ENCODE data around the gene TGFBRAP1.

The TGFBRAP1 gene

DNA sequence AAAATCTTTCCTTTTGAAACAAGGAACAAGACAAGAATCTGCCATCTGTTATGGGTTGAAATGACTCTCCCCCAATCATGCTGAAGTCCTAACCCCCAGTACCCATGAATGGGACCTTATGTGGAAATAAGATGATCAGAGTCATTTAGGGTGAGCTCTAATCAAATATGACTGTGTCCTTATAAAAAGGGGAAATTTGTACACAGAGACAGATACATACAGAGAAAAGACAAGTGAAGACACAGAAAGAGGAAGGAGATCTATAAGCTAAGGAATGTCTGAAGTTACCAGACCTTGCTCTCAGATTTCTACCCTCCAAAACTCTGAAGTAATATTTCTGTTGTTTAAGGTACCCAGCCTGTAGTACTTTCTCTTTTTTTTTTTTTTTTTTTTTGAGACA lies 15.7 kb downstream of the TGFBRAP1 start:
- no peak for DNase-seq

DNA sequence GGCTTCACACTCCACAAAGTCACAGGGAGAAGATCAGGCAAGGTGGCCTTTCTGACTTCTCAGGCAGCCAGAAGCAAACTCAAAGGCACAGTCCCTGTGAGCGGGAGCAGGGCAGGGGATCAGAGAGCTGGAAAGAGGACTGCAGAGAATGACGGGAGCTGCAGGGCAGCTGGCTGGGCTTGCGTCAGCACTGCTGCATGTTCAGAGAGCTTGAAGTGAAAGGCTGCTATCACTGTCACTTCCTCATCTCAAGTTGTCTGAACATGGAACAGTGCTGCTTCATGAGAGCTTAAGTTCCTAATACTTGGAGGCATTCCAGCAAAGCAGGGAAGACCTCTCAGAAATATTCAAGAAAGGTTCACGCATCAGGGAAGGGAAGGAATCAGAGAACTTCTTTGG lies 20.4 kb downstream of the TGFBRAP1 start:
- DNase-seq = no peak

DNA sequence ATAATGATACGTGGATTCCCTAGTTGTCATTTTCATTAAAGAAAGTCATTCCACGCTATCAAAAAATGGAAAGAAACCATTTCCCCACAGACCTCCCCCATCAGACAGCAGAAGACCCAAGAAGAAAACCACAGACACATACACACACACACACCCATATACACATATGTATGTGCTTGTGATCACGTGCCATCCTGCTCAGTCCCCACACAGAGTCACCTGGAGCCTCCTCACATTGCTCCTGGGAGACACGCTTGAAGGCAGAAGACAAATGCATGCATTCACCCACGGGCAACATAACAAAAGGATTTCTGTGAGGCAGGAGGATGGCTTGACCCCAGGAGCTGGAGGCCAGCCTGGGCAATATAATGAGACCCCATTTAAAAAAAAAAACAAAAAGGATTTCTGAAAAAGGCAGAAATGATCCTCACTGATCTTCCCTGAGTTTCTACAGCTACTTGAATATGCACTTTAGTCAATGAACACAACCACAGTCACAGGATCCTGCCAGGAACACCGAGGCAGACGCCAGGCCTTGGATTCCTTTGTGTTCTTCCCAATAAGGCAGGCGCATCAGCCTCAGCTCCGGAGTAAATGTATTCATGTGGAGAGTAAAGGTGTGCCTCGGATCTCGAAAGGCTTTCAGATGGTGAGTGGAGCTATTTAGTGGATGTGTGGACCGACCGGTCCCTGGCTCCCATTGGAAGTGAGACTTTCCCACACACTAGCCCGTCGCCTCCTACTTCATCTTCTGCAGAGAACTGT lies 21.0 kb downstream of the TGFBRAP1 start:
- no peak for DNase-seq

DNA sequence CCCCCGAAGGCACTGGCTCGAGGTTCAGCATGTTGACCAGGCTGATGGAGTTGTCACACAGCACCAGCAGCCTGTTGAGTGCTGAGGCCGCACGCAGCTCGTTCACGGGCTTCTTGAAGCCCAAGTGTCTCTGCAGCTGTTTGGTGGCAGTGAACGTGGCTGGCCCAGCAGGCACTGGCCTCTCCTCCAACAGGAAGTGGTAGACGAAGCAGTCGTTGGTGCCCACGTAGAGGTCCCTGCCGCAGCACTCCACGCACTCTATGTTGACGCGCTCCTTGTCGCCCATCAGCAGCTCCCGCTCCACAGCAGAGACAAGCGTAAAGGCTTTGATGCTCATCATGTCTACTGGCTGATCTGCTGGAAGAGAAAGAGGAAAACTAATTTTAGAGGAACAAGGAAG lies 21.6 kb downstream of the TGFBRAP1 start:
- no peak for DNase-seq

DNA sequence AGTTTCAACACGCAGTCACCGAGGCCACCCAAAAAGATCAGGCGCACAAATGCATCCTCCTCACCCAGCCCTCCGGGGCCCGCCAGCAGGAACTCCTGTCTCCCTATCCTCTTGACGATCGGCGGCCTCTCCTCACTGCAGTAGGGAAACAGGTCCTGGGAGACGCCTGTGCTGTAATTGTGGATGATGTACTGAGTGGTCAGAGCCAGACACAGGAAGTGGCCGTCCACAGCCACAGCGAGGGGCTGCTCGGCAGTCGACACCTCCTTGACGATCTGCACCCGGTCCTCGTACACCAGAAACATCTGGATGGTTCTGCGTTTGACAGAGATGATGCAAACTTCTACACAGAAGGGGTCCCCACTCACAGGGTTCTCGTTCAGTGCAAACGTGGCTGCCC lies 22.0 kb downstream of the TGFBRAP1 start:
- no peak for DNase-seq

DNA sequence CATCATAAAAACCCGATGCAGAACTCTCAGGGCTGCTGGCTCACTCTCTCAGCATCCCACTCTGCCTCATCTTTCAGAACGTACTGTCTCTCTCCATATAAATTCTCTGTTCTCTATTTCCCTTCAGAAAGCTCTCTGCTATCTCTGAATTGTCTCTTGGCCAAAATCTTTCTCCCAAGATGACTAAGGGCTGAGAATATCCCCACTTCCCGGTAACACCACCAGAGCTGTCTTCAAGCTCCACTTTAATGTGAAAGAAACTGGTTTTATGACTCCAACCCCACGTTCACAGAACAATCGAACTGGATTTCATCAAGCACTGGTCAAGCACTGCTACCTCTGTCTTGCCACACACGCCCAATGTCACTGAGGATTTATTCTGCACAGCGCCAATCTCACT lies 22.4 kb downstream of the TGFBRAP1 start:
- DNase-seq = no peak

DNA sequence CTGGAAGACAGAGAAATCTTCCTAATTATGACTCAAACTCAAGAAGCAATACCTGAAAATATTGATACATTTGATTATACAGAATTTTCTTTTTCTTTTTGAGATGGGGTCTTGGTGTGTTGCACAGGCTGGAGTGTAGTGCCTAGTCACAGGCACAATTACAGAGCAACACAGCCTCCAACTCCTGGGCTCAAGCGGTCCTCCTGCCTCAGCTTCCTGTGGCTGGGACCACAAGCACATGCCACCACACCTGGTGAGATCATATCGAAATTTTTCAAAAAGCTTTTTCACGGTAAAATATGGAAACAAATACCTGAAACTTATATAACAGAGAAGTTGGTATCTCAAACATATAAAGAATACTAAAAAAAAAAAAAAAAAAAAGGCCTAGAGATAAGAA lies 27.9 kb downstream of the TGFBRAP1 start:
- DNase-seq = no peak

DNA sequence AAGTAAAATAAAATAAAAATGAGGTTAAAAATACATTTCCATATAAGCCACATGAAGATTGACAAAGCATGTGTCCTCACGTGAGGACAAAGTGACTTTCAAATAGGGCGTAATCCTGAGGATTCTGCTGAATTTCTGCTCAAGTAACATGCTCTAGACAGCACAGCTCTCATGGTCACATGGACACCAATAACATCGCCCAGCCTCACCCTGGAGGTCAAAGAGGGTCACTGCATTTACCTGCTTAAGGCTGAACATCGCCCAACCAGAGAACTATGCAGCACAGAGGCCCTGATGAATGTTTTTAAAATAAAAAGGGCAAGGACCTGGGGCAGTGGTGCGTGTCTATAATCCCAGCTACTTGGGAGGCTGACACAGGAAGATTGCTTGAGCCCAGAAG lies 30.2 kb downstream of the TGFBRAP1 start:
- no peak for DNase-seq

DNA sequence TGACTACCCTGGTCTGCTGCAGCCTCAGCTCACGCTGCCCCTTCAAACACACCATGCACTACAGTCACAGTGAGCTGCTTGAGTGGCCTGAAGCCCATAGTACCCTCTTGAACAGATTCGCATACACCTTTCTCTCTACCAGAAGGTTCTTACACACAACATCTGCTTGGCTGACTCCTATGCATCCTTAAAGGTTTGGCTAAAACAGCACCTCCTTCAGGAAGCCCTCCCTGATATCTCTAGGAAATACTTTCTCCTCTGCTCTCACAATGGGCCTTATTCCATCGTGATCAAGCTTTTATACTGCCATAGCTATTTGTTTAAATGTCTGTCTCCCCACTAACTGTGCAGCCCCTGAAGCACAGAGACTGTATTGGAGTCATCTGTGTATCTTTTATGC lies 31.5 kb downstream of the TGFBRAP1 start:
- DNase-seq = no peak

DNA sequence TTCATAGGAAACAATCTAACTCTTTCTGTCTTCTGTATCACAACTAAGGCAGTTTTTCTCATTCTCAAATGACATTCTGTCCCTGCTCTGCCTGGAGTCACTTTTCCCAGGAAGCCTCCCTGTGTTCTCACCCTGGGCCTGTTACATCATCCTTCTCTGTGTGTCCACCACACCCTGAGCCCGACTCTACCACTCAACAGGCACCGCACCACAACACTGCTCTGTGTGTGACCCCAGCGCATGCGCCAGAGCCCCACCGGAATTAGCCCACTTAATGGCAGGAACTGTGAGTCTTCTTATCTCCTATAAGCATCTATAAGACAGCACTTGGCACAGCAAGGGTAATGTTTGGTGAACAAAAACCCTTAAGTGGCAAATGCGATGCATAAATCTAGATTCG lies 32.3 kb downstream of the TGFBRAP1 start:
- DNase-seq = no peak

DNA sequence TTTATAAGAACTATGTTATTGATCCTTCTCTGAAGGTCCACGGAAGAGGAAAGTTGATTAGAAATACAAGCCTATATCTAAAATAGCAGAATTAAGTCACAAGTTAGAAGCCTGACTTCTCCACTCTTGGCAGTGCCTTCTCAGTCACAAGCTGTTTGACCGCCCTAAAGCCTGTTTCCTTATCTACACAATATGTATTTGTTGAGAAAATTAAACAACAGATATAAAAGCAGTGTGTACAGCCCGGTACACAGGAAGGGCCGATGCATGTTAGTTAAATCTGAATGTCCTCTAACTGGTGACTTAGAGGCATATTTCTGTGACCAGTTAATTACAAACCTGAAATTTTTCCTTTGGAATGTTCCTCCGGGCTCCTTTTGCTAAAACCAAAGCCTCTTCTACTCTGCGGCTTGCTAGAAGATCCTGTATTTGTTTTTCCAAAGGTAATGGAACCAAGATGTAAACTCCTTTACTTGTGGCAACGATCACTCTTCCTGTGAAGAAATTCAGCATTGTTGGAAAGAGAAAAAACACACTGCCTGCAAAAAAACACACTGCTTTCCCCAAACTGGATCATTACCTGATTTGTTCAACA lies 33.4 kb downstream of the TGFBRAP1 start:
- DNase-seq = no peak

DNA sequence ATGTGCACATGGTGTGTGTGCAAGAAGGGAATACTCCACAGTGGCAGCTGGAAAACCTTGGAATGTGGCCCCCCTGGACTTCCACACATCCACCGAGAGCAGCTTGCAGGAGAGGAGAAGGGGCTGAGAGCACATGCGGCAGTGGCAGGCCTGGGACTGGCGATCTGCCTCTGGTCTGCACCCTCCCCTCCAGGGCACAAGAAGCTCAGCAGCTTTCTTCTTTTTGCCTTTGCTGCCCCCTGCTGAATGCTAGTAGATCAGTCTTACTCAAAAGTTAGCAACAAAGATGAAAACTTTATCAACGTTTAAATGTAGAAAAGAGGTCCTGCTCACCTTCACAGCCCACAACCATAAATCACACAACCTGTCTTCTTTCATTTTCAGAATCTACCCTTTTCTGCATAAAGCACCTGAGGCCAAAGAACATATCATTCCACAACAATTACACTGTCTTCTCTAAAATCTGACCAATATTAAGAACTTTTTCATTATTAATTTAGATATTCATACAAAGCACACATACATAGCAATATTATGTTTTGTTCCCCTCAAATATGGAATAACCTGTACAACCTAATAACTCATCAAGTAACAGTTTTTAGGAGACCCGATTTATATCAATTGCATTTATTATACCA lies 34.6 kb downstream of the TGFBRAP1 start:
- DNase-seq = no peak

DNA sequence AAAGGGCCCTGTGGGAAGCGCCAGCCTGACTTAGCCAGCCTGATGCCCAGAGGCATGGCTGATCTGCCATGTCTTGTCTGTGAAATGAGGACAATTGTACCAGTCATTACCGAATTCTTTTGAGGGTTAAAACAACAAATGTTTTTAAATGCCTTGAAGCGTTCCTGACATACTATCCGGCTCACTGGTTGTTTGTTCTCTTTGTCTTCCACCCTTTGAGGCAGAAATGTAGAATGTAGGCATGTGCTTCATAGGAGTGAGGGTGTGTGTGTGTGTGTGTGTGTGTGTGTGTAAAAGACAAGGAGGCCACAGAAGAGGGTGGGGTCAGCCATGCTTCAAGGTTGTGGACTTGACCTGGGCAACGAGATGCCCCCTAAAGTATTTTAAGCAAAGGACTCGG lies 35.5 kb downstream of the TGFBRAP1 start:
- DNase-seq = no peak

DNA sequence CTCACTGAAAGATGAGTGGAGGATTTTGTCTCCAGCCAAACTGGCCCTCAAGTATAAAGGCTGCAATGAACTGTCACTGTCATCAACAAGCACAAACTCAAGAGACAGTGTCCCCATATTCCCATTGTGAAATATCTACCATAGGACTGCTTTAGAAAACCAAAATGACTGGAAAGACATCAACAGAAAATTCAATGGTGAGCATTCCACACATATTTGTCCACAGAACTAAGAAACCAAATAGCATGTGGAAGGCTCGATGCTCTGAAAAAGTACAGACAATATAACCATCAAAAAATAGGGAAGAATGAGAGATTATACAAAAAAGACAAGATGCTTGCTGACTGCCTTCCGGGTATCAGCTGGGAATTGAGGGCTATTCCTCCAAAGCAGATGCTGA lies 37.6 kb downstream of the TGFBRAP1 start:
- no peak for DNase-seq

DNA sequence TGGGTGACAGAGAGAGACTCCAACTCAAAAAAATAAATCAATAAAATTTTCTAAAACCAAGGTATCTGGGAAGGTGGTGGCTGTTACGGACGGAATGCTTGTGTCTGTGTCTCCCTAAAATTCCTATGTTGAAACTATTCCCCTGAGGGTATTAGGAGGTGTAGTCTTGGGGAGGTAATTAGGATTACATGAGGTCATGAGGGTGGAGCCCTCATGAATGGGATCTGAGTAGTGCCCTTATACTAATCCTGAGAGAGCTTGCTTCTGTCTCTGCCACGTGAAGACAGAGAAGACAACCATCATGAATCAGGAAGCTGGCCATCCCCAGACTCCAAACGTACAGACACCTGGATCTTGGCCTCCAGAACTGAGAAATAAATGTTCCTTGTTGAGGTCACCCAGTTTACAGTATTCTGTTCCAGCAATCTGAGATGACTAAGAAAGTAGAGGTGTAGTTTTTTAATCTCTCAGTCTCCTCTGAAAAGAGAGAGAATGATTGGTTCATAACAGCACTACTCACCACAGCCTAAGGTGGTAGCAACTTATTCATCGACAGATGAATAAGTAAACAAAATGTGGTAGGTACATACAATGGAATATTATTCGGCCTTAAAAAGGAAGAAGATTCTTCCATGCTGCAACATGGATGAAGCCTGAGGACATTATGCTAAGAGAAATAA lies 38.4 kb downstream of the TGFBRAP1 start:
- no peak for DNase-seq

DNA sequence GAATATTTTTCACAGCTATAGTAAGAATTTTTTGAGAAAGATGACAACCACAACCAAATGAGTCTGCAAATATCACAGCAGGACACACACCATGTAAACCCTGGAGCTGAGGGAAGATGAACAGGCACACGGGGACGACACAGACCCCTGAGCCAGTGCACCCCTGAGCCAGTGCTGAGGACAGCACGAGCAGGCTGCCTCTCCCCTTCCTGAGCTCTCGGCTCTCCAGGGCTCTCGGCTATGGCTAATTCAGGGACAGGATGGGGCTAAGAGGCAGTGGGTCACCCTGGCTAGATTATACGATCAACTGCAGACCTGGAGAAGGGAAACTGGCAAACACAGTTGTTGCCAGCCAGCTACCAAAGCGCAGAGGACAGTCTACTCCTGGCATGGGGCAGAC lies 41.4 kb downstream of the TGFBRAP1 start:
- DNase-seq = no peak

DNA sequence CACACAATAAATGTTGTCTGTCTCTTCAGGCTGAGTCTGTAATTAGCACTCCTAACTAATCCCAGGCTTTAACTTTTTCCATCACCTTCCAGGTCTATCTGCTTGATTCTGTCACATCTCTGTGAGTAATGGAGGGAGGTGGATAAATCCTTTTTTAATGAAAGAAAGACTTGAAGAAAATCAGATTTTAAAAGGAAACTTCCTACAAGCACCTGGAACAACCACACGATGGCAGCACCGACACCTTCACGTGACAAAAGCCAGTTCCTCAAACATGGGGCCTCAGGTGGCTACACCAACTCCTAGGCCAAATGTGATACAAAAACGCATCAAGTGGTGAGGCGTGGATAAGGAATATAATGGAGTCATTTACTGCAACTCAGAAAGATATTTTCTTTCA lies 41.8 kb downstream of the TGFBRAP1 start:
- DNase-seq = no peak

DNA sequence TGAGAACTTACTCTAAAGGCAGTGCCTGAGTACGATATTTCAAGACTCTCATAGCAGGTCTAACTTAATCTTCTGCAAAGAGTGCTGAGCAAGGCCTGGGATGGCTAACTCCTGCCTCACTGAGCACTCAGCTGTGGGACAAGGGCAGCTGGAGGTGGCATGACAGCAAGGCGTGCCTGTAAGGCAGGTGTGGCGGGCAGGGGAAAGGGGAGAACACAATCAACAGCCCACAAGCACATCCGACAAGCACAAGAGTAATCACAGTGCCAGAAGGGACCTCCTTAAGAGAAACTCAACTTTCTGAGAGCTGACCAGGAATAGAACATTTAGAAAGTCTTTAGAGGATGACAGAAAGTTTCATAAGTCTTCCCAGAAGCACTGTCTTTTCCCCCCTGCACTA lies 46.0 kb downstream of the TGFBRAP1 start:
- DNase-seq = no peak

DNA sequence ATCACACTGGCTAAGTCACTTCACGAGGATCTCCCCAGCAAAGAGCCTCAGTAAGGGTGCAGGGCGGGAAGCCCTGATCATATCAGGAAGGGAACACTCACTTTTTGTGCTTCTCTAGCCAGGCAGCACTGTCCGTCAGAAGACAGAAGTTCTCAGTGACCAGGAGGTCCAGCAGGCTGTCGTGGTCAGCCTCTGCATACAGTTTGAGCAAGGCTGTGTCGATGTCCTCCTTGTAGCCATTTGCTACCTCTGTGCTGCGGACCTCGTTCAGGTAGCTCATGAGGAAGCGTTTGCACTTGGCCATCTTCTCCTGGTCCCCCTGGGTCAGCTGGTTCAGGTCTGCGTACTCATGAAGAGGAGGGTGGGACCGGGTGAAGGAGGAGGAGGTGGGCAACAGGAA lies 49.3 kb downstream of the TGFBRAP1 start:
- DNase-seq = no peak

DNA sequence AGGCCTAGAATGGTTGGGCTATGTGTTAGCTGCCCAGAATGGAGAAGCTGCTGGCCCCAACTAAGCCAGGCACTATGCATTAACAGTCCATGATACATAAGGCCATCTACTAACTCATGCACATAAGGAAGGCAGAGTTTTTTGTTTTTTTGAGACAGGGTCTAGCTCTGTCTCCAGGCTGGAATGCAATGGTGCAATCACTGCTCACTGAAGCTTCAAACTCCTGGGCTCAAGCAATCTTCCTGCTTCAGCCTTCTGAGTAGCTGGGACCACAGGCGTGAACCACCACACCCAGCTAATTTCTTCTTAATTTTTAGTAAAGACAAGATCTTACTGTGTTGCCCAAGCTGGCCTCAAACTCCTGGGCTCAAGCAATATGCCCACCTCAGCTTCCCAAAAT lies 50.4 kb downstream of the TGFBRAP1 start:
- no peak for DNase-seq

DNA sequence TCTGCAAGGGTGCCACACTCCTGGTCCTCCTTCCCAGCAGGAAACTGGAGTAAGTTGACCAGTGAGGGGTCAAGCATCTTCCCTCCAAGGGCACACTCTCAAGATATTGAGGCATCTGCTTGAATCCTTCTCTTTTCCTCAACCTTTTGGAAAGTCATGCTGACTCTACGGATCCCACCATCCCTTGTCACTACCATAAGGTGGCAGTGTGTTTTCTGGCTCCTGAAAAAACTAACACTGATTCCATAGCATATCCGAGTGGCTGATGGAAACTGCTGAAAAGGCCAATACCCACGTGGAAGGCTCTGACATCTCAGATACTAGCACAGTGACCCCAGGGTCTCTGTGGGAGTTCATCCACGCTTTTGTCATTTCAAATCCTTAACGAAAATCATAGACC lies 50.9 kb downstream of the TGFBRAP1 start:
- no peak for DNase-seq

DNA sequence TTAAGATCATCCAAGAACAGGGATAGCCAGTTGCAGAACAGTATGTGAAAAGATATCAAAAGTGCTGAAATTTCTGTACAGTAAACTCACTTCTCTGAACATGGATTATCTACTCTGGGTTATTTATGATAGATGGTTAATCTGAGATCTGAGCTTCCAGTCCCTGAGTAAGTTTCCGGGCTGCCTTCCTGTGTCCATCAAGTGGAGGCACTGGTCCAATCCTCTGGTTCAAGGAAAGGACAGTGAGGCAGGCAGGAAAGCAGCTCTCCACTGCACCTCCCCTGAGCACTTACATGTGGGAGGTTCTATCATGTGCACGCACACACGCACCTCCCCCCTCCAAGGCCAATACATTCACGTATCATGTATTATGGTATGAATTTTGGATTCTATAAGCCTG lies 55.5 kb downstream of the TGFBRAP1 start:
- no peak for DNase-seq

DNA sequence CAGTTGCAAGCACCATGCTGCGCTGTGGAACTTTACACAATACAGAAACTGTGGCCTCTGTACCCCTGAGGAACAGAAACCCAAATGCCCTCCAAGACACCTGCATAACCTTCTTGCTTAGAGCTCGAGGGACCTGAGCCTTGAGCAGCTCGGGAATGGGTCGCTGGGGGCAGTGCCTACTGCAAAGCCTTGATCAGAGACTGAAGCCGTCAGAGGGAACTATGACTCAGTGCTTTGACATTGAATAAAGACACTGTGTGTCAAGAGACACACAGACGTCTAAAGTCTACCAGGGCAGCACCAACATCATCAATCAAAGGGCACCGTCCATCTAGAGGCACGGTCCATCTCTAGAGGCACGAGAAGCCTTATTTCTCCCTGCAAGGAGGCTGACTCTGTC lies 57.4 kb downstream of the TGFBRAP1 start:
- no peak for DNase-seq
